HG03064 (cell line): ENCODE results near the gene AKNA.

Experiments used
- ATAC-seq: cut with Tn5 transposase; IDR thresholded peaks from one replicate; pipeline ENCODE4 v1.9.1; 2021; ENCODE audit warnings: low read depth; ENCODE audit not compliant: unreplicated experiment

The AKNA gene, protein sequence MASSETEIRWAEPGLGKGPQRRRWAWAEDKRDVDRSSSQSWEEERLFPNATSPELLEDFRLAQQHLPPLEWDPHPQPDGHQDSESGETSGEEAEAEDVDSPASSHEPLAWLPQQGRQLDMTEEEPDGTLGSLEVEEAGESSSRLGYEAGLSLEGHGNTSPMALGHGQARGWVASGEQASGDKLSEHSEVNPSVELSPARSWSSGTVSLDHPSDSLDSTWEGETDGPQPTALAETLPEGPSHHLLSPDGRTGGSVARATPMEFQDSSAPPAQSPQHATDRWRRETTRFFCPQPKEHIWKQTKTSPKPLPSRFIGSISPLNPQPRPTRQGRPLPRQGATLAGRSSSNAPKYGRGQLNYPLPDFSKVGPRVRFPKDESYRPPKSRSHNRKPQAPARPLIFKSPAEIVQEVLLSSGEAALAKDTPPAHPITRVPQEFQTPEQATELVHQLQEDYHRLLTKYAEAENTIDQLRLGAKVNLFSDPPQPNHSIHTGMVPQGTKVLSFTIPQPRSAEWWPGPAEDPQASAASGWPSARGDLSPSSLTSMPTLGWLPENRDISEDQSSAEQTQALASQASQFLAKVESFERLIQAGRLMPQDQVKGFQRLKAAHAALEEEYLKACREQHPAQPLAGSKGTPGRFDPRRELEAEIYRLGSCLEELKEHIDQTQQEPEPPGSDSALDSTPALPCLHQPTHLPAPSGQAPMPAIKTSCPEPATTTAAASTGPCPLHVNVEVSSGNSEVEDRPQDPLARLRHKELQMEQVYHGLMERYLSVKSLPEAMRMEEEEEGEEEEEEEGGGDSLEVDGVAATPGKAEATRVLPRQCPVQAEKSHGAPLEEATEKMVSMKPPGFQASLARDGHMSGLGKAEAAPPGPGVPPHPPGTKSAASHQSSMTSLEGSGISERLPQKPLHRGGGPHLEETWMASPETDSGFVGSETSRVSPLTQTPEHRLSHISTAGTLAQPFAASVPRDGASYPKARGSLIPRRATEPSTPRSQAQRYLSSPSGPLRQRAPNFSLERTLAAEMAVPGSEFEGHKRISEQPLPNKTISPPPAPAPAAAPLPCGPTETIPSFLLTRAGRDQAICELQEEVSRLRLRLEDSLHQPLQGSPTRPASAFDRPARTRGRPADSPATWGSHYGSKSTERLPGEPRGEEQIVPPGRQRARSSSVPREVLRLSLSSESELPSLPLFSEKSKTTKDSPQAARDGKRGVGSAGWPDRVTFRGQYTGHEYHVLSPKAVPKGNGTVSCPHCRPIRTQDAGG (N-terminal part only)

DNA sequence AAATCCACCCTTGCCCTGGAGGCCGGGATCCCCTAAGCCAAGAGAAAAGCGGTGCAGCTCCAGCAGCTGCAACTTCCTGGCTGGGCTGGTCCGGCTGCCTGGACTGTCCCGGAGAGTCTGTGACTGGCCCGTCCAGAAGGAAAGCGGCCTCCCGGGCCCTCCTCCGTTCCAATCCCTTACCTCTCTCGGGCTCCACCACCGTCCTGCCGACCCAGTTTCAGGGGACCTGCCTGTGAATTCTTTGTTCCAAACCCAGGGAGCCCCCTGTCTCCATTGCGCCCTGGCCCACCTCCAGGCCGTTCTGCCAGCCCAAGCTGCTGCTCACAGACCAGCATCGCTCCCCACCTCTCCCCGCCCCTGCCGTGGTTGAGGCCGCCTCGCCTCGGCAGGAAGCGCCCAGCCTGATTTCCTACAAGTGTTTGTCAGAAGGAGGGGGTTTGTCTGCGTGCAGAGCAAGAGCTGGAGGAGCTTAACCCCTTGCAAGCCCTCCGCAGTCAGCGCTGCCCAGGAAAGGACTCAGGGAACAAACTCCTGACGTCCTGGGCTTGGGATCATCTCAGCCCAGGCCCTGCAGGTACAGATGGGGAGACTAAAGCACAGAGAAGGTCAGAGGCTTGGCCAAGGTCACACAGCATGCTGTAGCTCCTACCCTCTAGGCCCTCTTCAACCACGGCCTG, at the start of gene AKNA:
AKNA (minus strand) TSS at position 303 of the 677 bp plus-strand sequence. CDS start 6,649 bp downstream, outside the sequence.
- ATAC-seq = no peak

- no peak for ATAC-seq
Observed at GRCh38 chr9:114437401-114437893, 49.7 kb upstream of the AKNA start.

DNA sequence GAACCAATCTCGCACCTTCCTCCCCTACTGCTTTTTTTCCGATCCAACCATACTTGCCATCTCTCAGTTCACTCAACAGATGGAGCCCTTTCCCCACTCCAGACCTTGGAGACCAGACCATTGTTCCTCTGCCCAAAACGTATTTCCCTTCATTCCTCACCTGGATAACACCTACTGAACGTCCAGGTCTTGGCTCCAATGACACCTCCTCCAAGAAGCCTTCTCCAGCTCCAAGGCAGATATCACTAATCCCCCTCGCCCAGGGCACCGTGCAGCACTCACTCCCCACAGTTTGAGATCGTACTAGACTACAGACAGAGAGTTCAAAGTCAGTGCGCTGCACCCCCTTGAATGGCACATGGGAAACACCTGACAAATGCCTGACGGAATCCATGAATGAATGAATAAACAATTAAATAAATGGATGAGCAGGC, 47.1 kb upstream of the AKNA start:
- no peak for ATAC-seq

DNA sequence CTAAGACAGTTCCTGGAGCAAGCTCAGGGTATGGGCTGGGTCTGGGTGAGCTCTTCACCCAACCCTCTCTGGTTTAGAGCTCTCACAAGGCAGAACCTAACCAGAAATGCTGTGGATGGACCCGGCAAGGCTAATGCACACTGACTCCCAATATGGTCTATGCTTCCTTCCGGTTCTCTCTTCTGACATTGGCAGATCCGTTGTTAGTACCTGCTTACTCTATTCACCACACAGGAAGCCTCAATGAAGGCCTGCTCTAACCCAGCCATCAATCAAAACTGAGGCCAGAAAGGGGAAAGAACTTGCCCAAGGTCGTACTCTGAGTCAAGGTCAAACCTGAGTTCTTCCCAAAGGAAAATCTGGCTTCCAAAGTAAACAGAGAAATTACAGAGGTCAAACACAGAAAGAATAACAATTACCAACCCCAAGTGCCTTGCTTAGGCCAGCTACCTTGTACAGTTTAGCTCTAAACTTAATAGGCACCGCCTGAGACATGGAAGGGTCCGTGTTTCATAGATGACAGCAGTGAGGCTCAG, 46.0 kb upstream of the AKNA start:
- ATAC-seq = no peak

- ATAC-seq = no peak
Observed at GRCh38 chr9:114433086-114433485, 45.3 kb upstream of the AKNA start.

GRCh38 chr9:114432323-114433067, 44.7 kb upstream of the AKNA start:
- no peak for ATAC-seq

DNA sequence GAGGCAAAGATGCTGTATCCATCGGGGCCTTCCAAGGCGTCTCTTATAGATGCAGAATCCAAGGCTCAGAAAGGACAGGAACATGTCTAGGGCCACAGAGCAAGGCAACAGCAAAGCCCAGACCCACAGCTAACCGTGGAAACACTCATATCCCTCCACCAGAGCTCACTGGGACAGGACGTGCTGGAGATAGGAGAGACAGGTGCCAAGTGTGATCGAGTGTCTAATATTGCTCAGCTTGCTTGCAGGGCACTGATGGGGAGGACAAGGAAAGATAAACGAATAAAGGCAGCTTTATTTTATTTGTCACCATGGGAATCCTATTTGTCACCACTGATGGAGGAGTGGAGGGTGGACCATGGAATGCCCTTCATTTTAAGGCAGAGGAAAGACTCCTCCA, 44.0 kb upstream of the AKNA start:
- no peak for ATAC-seq

DNA sequence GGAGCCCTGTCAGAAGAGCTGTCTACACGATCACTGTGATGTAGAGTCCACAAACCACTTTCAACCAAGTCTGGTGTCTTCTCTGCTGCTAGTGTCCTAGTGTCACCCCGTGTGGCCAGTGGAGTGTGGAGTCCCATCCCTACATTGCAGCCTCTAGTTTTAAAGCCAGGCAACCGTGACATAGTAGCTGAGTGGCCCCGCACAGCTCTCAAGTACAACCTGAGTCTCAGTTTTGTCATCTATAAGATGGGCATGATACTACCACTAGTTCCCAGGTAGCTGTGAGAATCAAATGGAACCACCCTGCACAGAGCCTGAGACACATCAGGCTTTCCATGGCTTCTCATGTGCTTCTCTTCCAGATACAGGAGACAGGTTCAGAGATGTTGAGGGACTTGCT, 43.2 kb upstream of the AKNA start:
- ATAC-seq = no peak

GRCh38 chr9:114430457-114430856, 42.7 kb upstream of the AKNA start:
- ATAC-seq = no peak

GRCh38 chr9:114429488-114429887, 41.7 kb upstream of the AKNA start:
- ATAC-seq = no peak

DNA sequence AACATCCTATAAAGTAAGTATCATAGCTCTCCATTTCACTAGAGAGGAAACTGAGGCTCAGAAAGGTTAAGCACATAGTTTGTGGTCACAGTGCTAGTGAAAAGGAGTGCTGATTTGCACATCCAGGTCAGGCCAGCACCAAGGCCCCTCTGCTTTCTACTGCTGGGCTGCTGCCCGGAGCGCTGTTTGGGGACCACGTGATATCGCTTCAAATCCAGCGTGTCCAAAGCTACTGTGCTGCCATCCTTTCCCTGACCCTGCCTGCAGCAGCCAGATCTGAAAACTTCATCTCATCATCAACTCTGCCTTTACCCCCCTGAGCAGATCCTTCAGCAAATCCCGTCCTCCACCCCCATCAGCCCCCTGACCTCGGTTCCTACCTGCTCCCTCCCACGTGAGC, 40.7 kb upstream of the AKNA start:
- no peak for ATAC-seq

DNA sequence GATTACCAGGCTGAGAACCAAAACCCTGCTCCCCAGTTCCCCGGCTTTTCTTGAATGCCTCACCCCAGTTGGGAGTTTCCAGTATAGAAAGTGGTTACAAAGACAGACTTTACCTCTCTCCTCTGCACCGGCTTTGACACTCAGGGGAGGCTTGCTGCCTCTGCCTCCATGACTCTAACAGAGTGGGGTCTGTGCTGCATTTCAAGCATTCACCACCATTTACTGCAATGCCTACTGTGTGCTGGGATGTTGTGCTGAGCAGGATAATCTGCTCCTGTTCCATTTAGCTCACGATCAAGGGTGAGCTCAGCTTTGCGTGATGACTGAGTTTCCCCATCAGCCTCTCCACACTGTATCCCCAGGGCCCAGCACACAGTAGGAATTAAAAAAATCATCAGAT, 39.9 kb upstream of the AKNA start:
- ATAC-seq = no peak

DNA sequence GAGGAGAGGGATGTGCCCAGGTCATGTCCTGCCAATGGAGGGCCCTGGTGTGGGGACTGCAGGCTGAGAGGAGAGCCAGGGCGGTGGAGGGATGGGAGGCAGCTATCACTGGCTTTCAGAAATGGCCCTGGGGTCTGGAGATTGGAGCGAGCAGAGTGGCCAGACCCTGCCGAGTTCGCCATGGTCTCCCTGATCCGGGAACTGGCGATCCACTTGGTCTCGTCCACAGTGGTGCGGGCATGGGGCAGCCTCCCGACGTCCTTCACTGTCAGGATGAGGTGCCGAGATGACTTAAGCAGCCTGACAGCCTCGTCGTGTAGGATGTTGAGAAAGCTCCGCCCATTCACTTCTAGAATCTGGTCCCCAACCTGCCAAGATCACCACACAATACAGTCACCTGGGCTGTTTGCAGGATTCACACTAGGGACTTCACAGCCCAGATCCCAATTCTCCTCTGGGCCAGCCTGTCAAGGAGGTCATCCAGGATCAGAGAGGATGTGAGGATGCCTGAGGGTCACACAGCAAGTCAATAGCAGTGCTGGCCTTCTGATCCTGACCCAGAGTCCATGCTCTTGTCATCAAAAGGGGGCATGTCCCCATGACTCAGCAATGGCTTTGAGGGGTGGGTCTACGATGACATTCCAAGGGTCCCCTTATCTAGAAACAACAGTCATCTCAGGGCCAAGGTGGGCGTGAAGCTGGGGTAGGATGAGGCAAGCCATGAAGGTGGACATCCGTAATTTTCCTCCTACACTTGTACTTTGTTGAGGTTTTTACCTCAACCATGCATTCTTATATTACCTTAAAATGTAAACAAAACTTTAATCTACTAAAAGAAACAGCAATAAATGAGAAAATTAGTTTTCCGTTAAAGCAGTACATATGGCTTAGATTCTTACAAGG, 38.5 kb upstream of the AKNA start:
- no peak for ATAC-seq

DNA sequence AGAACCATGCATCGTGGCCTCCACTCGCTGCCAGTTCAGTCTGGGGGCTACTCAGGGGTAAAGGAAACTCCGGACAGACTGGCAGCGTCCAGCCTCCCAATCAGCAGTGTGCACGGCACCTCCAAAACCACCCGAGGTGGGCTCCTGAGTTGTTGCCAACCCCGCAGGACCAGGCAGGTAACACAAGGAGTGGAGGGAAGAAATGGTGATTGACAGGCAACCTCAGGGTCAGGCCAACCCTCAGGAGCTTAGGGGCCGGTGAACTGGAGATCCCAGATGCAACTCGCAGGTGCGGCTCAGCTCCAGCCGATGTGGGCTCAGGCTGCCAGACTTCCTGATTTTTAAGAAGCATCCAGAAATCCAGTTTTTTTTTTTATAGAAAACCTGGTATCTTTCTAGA, 37.3 kb upstream of the AKNA start:
- no peak for ATAC-seq

GRCh38 chr9:114424126-114424525, 36.3 kb upstream of the AKNA start:
- ATAC-seq = no peak

- ATAC-seq = no peak
Observed at GRCh38 chr9:114423181-114423580, 35.4 kb upstream of the AKNA start.

GRCh38 chr9:114421147-114421546, 33.4 kb upstream of the AKNA start:
- no peak for ATAC-seq

- ATAC-seq = no peak
Observed at GRCh38 chr9:114419796-114420195, 32.0 kb upstream of the AKNA start.
